Measurements from ENCODE around the gene CNPY2. TPM values are rescaled to one million over a fixed set of nuclear protein-coding genes. Genes with fewer than 3 reads are reported as not detected.

CNPY2 gene
- total and polyA plus RNA-seq, 2 of the 13 experiments (the other 11 are each of a cell fraction or from before 2014, with no cell fraction given) = 285 to 356 TPM

- no peak for TF ChIP-seq NR0B2 (CRISPR knock-in tag; IDR thresholded peaks at IDR 0.05)
- TF ChIP-seq PAF1 (CRISPR knock-in tag; IDR thresholded peaks at IDR 0.05) = no peak
- no peak for TF ChIP-seq NFKBIZ (CRISPR knock-in tag; IDR thresholded peaks at IDR 0.05)
- no peak for TF ChIP-seq POGK (CRISPR knock-in tag; conservative IDR thresholded peaks at IDR 0.05)
These were observed 17.0 kb downstream of the CNPY2 start (continued) for GRCh38 chr12:56298828-56299227.

GRCh38 chr12:56297400-56297799, 18.4 kb downstream of the CNPY2 start:
- Histone ChIP-seq H3K4me1 (ENCODE audit: insufficient read depth, low read length) (peaks cover 66% of the 10 kb centered on the region), H3K36me3 (replicated peaks in 1 of 2; ENCODE audit: control insufficient read depth in 1 of 2, insufficient read depth in 2 of 2, low read length in 2 of 2) (peaks cover 2 to 11% of the 10 kb centered on the region in 2 experiments; a peak in 2 of 5 replicates), H3K4me2 (ENCODE audit: low read depth, low read length) (peak overlapping the region; percentile 77), H3K9me3 (ENCODE audit: low read length) (no peaks in the 10 kb centered on the region), H4K20me1 (ENCODE audit: insufficient read depth, low read length) (no peaks in the 10 kb centered on the region; the same call in 1 of the 2 replicates), H3K79me2 (ENCODE audit: insufficient read depth, low read length) (peaks cover 62% of the 10 kb centered on the region), H3K9ac (ENCODE audit: insufficient read depth, low read depth, low read length) (no peak overlapping the region), H3K27ac (ENCODE audit: extremely low read length, insufficient read depth, low read length) (peak overlapping the region; percentile 27), H2AFZ (ENCODE audit: low read length) (no peak overlapping the region), H3K4me3 (replicated peaks in 1 of 3; ENCODE audit: insufficient read depth in 1 of 3, low read depth in 2 of 3, low read length in 3 of 3) (no peak overlapping the region), H3K27me3 (ENCODE audit: control insufficient read depth in 1 of 2, insufficient read depth in 2 of 2, low read length in 2 of 2) (no peaks in the 10 kb centered on the region; a peak in 1 of 5 replicates)
- intact Hi-C loops (cut with micrococcal nuclease; ENCODE audit: unreplicated experiment) = no loop called here
- in situ Hi-C loops (cut with HindIII; ENCODE audit: extremely low pct_ligation_motif_present, low pct_unique_long_range_greater_than_20kb) = no loop called here
- TF ChIP-seq ZNF460 (CRISPR knock-in tag; IDR thresholded peaks at IDR 0.05; ENCODE audit: borderline replicate concordance) = peak; percentile 84
- TF ChIP-seq ZBTB33 (CRISPR knock-in tag; IDR thresholded peaks at IDR 0.05) = peak; percentile 66; the same call in 1 of the 2 replicates
- no peak for TF ChIP-seq FOXO4 (CRISPR knock-in tag; conservative IDR thresholded peaks at IDR 0.05)
- FAIRE-seq (no peak), DNase-seq (ENCODE audit: low spot score) (no peak), ATAC-seq (no peak)
- no TSS peak for BruUV-seq (replicated peaks)
- CTCF ChIA-PET (ENCODE audit: low intra/inter-chr PET ratio, low total read pairs) = no interaction called here
- WGBS (ENCODE audit: low lambda C conversion rate) = 95% methylated on average over 8 of the region's 8 CpGs
- POLR2A ChIA-PET = interaction anchor here (1.9 kb wide), 1 partner anchor 19 kb away, joined by 8 read pairs; the partner anchor contains the start of gene CNPY2

All from HepG2 (cell line).